ENCODE measurements around the gene QRICH2. TPM values are rescaled to one million over a fixed set of nuclear protein-coding genes. Genes with fewer than 3 reads are reported as not detected.
A peak's percentile ranks its signal among the peaks of the same experiment; 100 is the strongest.

QRICH2 gene
- total and polyA plus RNA-seq, 10 donors = 1.3 to 3.1 (median 2.6) TPM

DNA sequence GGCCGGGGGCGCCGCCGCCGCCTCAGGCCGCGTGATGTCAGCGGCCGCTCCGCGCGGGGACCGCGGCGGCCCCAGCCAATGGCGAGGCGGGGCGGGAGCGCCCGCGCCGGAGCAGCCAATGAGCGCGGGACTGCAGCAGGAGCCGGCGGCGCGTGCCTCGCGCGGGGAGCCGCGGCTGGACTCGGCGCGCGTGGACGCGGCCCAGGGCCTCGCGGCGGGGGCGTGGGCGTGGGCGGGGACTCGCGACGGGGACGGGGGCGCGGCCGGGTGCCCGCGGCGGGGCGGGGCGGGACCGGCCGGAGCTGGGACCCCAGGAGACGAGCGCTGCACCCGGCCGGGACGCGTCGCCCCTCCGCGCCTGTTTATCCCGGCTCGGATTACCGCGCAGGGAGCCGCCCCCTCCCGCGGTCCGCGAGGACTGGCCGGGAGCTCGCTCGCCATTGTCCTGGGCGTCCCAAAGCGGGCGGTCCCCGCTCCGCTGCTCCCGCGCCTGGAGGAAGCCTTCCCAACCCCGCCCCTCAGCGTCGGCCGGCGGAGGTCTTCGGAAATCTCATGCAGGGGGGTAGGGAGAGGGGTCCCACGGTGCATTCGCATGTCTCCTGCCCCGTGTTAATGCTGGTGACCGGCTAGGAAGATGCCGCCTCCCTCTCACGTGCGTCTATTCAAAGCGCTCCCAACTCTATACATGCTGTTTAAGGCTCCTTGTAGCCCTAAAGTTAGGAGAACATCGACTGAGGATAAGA is 67.4 kb downstream of the QRICH2 start, which contains the start of gene RNF157:
TSS of gene RNF157 (minus strand) at position 33 of the 743 bp plus-strand sequence. CDS start 253 bp downstream, outside the sequence.
- H3K4me1 ChIP-seq = peaks cover 8 to 30% (median 17%) of the 10 kb centered on the region in 6 donors
- no peaks in the 10 kb centered on the region for H3K9me3 ChIP-seq
- WGBS, 5 donors = 0 to 1% (median 0%) methylated on average over 8 to 102 of the region's 102 CpGs
- H3K27me3 ChIP-seq (replicated peaks in 1 of 7) = peaks cover 0 to 73% (median 35%) of the 10 kb centered on the region in 7 donors
- TF ChIP-seq POLR2AphosphoS5 (IDR thresholded peaks at IDR 0.05) (peak in 2 of 3 donors; percentile 15 to 55), POLR2A (IDR thresholded peaks at IDR 0.05) (no peak)
- TF ChIP-seq, protein P1, sequence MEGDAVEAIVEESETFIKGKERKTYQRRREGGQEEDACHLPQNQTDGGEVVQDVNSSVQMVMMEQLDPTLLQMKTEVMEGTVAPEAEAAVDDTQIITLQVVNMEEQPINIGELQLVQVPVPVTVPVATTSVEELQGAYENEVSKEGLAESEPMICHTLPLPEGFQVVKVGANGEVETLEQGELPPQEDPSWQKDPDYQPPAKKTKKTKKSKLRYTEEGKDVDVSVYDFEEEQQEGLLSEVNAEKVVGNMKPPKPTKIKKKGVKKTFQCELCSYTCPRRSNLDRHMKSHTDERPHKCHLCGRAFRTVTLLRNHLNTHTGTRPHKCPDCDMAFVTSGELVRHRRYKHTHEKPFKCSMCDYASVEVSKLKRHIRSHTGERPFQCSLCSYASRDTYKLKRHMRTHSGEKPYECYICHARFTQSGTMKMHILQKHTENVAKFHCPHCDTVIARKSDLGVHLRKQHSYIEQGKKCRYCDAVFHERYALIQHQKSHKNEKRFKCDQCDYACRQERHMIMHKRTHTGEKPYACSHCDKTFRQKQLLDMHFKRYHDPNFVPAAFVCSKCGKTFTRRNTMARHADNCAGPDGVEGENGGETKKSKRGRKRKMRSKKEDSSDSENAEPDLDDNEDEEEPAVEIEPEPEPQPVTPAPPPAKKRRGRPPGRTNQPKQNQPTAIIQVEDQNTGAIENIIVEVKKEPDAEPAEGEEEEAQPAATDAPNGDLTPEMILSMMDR (IDR thresholded peaks at IDR 0.05 in 8 of 11, conservative IDR thresholded peaks at IDR 0.05 in 3 of 11) = no peak
- no peaks in the 10 kb centered on the region for H3K36me3 ChIP-seq
- H3K27ac ChIP-seq = peak within 1 kb of the TSS in 7 of 8 donors; percentile 39 to 83 (median 63)
- intact Hi-C loops (cut with DNase I; ENCODE audit: low total_unique reads) = no loop called here
- peak within 1 kb of the TSS; percentile 43 to 83 (median 56) for H3K4me3 ChIP-seq
- DNase-seq = peak; percentile 91

DNA sequence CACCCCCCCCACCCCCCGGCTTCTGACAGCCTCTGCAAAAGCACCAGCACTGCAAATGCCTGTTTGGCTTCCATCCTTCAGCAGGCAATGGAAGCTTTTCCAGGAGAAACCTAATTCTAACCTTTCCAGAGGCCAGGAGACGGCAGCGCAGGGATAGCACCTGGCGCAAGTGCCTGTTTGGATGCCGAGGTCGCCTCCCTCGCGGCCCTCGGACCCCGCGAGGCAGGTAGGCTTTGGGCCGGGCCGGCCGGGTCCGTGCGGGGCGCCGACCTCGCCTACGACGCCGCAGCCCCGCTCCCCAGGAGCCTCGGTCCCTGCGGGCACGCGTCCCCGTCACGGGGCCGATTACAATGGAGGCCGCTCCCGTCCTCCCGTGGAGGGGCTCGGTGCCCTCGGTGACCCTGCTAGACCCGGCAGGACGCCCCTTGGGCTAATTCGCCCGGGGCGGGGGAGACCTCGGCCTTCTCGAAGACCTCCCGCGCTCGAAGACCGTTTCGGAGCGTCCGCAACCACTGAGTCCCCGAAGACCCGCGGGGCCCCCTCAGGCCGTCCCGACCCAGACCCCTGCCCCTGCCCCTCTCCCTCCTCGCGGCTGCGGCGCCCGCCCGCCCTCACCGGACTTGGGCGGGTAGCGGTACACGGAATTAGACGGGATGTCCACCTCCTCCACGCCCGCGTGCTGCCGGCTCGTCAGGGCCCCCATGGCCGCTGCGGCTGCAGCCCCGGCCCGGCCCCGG is 68.4 kb downstream of the QRICH2 start:
- TF ChIP-seq POLR2AphosphoS5 (IDR thresholded peaks at IDR 0.05) = peak in 1 of 3 donors; percentile 7
- TF ChIP-seq, protein P1 (IDR thresholded peaks at IDR 0.05 in 8 of 11, conservative IDR thresholded peaks at IDR 0.05 in 3 of 11) = no peak
- H3K4me1 ChIP-seq = peaks cover 8 to 26% (median 17%) of the 10 kb centered on the region in 6 donors
- peak overlapping the region; percentile 28 to 83 (median 44) for H3K4me3 ChIP-seq
- WGBS, 5 donors = 5 to 11% (median 9%) methylated on average over 34 to 75 of the region's 75 CpGs
- no peaks in the 10 kb centered on the region for H3K36me3 ChIP-seq
- peak; percentile 83 for DNase-seq
- intact Hi-C loops (cut with DNase I; ENCODE audit: low total_unique reads) = loop anchor here (10.0 kb wide), 1 partner anchor 55 kb away; no protein-coding TSS in a partner anchor
- H3K9me3 ChIP-seq = no peaks in the 10 kb centered on the region
- H3K27ac ChIP-seq = peak overlapping the region in 7 of 8 donors; percentile 39 to 83 (median 63)
- peaks cover 0 to 64% (median 35%) of the 10 kb centered on the region in 7 donors for H3K27me3 ChIP-seq (replicated peaks in 1 of 7)

DNA sequence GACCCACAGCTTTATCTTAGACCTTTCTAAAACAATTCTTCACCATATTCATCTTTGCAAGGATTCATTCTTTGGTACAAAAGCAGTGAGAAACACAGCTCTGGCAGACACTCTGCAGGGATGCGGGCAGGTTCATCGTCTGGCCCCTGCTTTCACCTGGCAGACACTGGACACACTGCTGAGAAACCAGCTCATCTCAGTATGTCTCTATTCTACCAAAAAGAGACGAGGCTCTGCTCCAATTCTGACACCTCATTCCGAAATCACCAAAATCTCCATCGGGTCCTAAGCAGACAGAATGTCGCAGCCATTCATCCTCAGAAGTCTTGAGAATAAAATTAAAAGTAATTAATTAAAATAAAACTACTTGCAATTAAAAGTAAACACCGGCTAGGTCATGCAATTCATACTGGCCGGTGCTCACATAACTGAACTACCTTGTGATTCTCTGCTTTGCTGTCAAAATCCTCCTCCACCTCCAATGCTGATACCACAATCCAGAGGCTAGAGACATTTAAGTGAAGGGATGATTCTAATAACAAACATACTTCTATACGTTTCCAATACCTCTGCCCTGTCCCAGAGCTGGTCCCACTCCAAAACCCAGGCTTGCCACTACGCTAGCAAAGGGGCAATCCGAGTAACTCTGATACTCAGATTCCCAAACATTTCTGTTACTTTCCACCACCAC is 69.1 kb downstream of the QRICH2 start:
- no peak for DNase-seq
- H3K36me3 ChIP-seq = no peaks in the 10 kb centered on the region
- peaks cover 0 to 60% (median 32%) of the 10 kb centered on the region in 7 donors for H3K27me3 ChIP-seq (replicated peaks in 1 of 7)
- peak overlapping the region in 3 of 8 donors; percentile 40 to 83 (median 54) for H3K4me3 ChIP-seq
- peaks cover 8 to 26% (median 17%) of the 10 kb centered on the region in 6 donors for H3K4me1 ChIP-seq
- TF ChIP-seq POLR2A (IDR thresholded peaks at IDR 0.05) (no peak), POLR2AphosphoS5 (IDR thresholded peaks at IDR 0.05) (no peak)
- TF ChIP-seq, protein P1 (IDR thresholded peaks at IDR 0.05 in 8 of 11, conservative IDR thresholded peaks at IDR 0.05 in 3 of 11) = no peak
- H3K27ac ChIP-seq = peak overlapping the region in 5 of 8 donors; percentile 41 to 83 (median 66)
- 74 to 79% (median 77%) methylated on average over 11 of the region's 11 CpGs for WGBS, 5 donors
- intact Hi-C loops (cut with DNase I; ENCODE audit: low total_unique reads) = loop anchor here (10.0 kb wide), 1 partner anchor 54 kb away; no protein-coding TSS in a partner anchor
- H3K9me3 ChIP-seq = no peaks in the 10 kb centered on the region

Measured in spleen (tissue), 11 donors.